HG03135 (cell line): Measurements from ENCODE around the gene KCNH6.

Source experiments
- ATAC-seq: cut with Tn5 transposase; IDR thresholded peaks from one replicate; pipeline ENCODE4 v1.9.1; 2021; ENCODE audit warnings: mild to moderate bottlenecking, moderate library complexity; ENCODE audit not compliant: unreplicated experiment

The KCNH6 gene

GRCh38 chr17:63523253-63523855 lies at the start of gene KCNH6:
Gene KCNH6 (plus strand): TSS chr17:63523358. CDS start chr17:63523414, 56 bp downstream.
- no peak for ATAC-seq

GRCh38 chr17:63474174-63474573 lies 49.0 kb upstream of the KCNH6 start:
- ATAC-seq = no peak

GRCh38 chr17:63474586-63475460 lies 48.3 kb upstream of the KCNH6 start:
- no peak for ATAC-seq

GRCh38 chr17:63475491-63476412 lies 47.4 kb upstream of the KCNH6 start:
- no peak for ATAC-seq

- ATAC-seq = no peak
These were observed 46.7 kb upstream of the KCNH6 start for GRCh38 chr17:63476459-63476853.

- ATAC-seq = no peak
These were observed 46.2 kb upstream of the KCNH6 start, which contains the start of gene ACE for GRCh38 chr17:63476854-63477479. Gene ACE (plus strand): TSS chr17:63477061. CDS start chr17:63477095, 34 bp downstream.

- no peak for ATAC-seq
These were observed 45.4 kb upstream of the KCNH6 start for GRCh38 chr17:63477480-63478440.

GRCh38 chr17:63478814-63479494 lies 44.2 kb upstream of the KCNH6 start:
- ATAC-seq = peak; percentile 64

GRCh38 chr17:63479495-63480184 lies 43.5 kb upstream of the KCNH6 start:
- ATAC-seq = no peak

GRCh38 chr17:63480192-63480784 lies 42.9 kb upstream of the KCNH6 start:
- ATAC-seq = no peak

GRCh38 chr17:63480826-63481487 lies 42.2 kb upstream of the KCNH6 start:
- no peak for ATAC-seq

- ATAC-seq = no peak
These were observed 41.7 kb upstream of the KCNH6 start for GRCh38 chr17:63481488-63481870.

GRCh38 chr17:63482509-63482908 lies 40.6 kb upstream of the KCNH6 start:
- no peak for ATAC-seq

- ATAC-seq = no peak
These were observed 40.1 kb upstream of the KCNH6 start for GRCh38 chr17:63483038-63483437.

GRCh38 chr17:63483655-63484575 lies 39.2 kb upstream of the KCNH6 start:
- no peak for ATAC-seq

- ATAC-seq = no peak
These were observed 36.7 kb upstream of the KCNH6 start for GRCh38 chr17:63486317-63487013.
